ENCODE results near the gene SESN3.

Gene SESN3

GRCh38 chr11:95243673-95244072, 12.7 kb upstream of the SESN3 start:
- no peak for TF ChIP-seq CTCF (IDR thresholded peaks at IDR 0.05; ENCODE audit: low read depth, low read length)
- DNase-seq (ENCODE audit: low read depth, low spot score): no peak
- in situ Hi-C loops (cut with HindIII; ENCODE audit: low sequenced_read_pairs): no loop called here
- H3K4me3 ChIP-seq (ENCODE audit: low read depth, low read length): no peak overlapping the region

DNA sequence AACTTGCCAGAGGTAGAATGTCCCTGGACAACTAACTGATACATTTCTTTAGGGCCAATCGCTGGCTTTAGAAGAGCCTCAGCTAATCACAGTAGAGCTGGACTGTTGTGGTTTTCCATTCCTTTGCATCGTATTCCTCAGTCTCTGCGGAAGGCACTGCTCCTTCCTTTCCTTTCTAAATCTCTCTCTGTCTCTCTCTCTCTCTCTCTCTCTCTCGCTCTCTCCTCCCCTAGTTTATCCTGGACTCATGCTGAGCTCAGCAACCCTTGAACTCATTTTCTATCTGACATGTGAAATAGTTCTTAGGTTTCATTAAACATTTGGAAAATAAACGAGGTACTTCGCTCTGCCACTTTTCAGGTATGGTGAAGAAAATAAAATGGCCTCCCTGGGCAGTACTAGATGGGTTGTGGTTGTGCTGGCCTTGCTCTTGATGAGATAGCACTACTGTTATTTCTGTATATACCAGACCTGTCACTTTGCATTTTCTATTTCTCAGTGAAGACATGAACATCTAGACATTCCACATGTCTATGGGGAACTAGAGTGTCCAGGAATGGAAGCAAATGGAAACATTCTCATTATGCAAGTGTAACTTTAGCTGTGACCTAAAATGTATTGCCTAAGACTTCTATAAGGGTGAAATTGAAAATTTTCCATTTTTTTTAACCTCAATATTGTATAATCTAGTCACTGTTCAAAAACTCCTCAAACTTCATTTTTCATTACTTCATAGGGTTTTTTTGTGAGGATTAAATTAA, 12.0 kb upstream of the SESN3 start:
- in situ Hi-C loops (cut with HindIII; ENCODE audit: low sequenced_read_pairs): no loop called here
- no peak for DNase-seq (ENCODE audit: low read depth, low spot score)
- no peak overlapping the region for H3K4me3 ChIP-seq (ENCODE audit: low read depth, low read length)
- no peak for TF ChIP-seq CTCF (IDR thresholded peaks at IDR 0.05; ENCODE audit: low read depth, low read length)

DNA sequence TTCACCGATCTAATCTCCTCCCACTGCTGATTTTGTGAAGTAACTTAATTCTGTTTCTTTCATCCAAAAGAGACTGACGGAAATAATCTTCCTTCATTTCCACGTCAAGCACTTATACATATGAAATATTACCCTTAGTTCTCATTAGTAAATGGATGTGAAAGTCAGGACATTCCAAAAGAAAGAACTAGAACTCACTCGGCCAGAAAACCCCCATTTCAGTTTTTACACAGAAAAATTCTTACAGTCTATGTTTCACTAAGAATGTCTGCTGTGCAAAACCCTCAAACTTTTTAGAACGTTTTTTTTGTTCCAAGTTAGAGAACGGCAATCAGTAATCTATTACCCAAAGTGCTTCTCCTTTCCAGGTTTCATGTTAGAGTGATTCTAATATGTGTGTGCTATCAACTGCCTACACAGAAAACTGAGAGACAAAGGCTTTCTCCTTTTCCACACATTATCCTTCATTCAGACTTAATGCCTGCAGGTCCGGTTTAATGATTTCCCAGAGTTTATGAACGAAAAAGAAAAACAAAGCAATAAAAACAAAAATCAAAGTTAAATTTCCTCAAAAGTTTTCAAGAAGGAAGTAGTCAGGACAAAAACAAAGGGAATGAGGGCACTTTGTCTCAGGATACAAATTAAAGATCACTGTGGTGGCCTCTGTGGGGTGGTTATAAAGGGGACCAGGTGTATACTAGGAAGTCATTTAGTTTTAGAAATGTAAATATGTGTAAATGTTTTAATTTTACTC, 11.3 kb upstream of the SESN3 start:
- no peak overlapping the region for H3K4me3 ChIP-seq (ENCODE audit: low read depth, low read length)
- in situ Hi-C loops (cut with HindIII; ENCODE audit: low sequenced_read_pairs): no loop called here
- DNase-seq (ENCODE audit: low read depth, low spot score): no peak
- no peak for TF ChIP-seq CTCF (IDR thresholded peaks at IDR 0.05; ENCODE audit: low read depth, low read length)

GRCh38 chr11:95241681-95242081, 10.7 kb upstream of the SESN3 start:
- no peak for TF ChIP-seq CTCF (IDR thresholded peaks at IDR 0.05; ENCODE audit: low read depth, low read length)
- no peak overlapping the region for H3K4me3 ChIP-seq (ENCODE audit: low read depth, low read length)
- DNase-seq (ENCODE audit: low read depth, low spot score): no peak
- in situ Hi-C loops (cut with HindIII; ENCODE audit: low sequenced_read_pairs): no loop called here

DNA sequence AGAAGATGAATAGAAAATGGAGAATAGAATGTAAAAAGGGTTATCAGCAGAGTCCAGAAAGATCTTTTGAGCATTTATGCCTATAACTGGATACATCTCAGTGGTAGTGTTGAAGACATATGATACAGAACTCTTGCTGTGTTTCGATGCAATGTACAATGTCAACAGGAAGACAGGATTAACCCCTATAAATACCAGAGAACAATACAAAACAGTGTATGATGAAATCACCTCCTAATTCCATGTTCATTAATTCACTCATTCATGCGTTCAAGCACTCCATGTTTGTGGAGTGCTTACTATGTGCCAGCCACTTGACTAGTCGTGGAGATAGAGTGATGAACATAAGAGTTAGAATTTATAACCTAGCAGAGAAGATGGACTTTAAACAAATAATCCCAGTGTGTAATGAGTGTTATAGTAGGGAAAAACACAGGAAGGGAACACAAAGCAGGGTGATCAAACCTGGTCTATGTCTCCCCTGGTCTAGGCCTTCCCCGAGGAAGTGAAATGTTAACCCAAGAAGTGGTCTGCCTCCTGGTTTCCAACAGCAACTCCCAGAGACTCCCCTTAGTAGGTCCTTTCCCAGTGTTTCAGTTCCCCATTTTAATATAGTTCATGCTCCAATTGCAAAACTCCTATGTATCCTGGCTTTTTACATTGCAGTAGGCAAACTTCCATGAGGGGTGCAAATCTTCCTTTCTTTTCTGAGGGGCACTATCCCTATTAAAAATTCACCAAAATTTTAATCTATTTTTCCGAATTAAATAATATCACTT, 9.1 kb upstream of the SESN3 start:
- no peak overlapping the region for H3K4me3 ChIP-seq (ENCODE audit: low read depth, low read length)
- DNase-seq (ENCODE audit: low read depth, low spot score): no peak
- in situ Hi-C loops (cut with HindIII; ENCODE audit: low sequenced_read_pairs): no loop called here
- TF ChIP-seq CTCF (IDR thresholded peaks at IDR 0.05; ENCODE audit: low read depth, low read length): no peak

- DNase-seq (ENCODE audit: low read depth, low spot score): no peak
- H3K4me3 ChIP-seq (ENCODE audit: low read depth, low read length): peak overlapping the region; percentile 45
- TF ChIP-seq CTCF (IDR thresholded peaks at IDR 0.05; ENCODE audit: low read depth, low read length): no peak
- in situ Hi-C loops (cut with HindIII; ENCODE audit: low sequenced_read_pairs): no loop called here
Measured at GRCh38 chr11:95232666-95233065, 1.7 kb upstream of the SESN3 start.

Measured in astrocyte of the spinal cord (primary cell).